SK-N-SH (cell line): ENCODE measurements around the gene SYNPO2. TPM values are rescaled to one million over a fixed set of nuclear protein-coding genes. Genes with fewer than 3 reads are reported as not detected.
A peak's percentile ranks its signal among the peaks of the same experiment; 100 is the strongest.

Source experiments
- CTCF ChIA-PET: fragments of 300-600, 350-600 bp; formaldehyde crosslinking; extraction: SDS; loops from one replicate; lab custom pipeline; 2021; lab: Yijun Ruan, JAX
- POLR2A ChIA-PET: fragments of 350-600 bp; sonication (Branson Sonifier 250); formaldehyde crosslinking; extraction: SDS; loops from one replicate; lab custom pipeline; 2020; ENCODE audit warnings: antibody characterized with exemption, inconsistent platforms; lab: Yijun Ruan, JAX
- DNase-seq: peaks from one replicate; pipeline ENCODE4 v3.0.0; 2012
- H2AFZ ChIP-seq: fragments of 200-600 bp; sonication (generic); 2 replicates; pipeline ENCODE4 v1.8.1; 2016; ENCODE audit warnings: antibody characterized with exemption, mild to moderate bottlenecking, low read depth
- H3F3A ChIP-seq: fragments of 200-600 bp; sonication (generic); replicated peaks from 2 replicates; pipeline ENCODE3; 2016; ENCODE audit warnings: antibody characterized with exemption, mild to moderate bottlenecking; ENCODE audit not compliant: insufficient read depth
- H3K27ac ChIP-seq, 2 experiments: fragments of 200-500 bp in 1 of 2; fragments of 200-600 bp in 1 of 2; sonication (Bioruptor generic) in 1 of 2; sonication (generic), shearing (Covaris generic) in 1 of 2; 2 replicates each; pipeline versions ENCODE4 v1.5.1 to v1.6.1; 2014 to 2016; ENCODE audit warnings: low read depth in 2 of 2, inconsistent platforms in 1 of 2, low read length in 1 of 2, mild to moderate bottlenecking in 1 of 2, mixed read lengths in 1 of 2
- H3K27me3 ChIP-seq: fragments of 200-600 bp; sonication (generic), shearing (Covaris generic); 2 replicates; pipeline ENCODE4 v1.6.1; 2016; ENCODE audit warnings: mixed run types; ENCODE audit not compliant: insufficient read depth
- H3K36me3 ChIP-seq, 2 experiments: fragments of 200-500 bp in 1 of 2; fragments of 200-600 bp in 1 of 2; sonication (Bioruptor generic) in 1 of 2; sonication (generic) in 1 of 2; replicated peaks in 1 of 2; 2 replicates each; pipeline versions ENCODE3 to v1.5.1; 2014 to 2016; ENCODE audit warnings: low read length in 1 of 2, mild to moderate bottlenecking in 1 of 2; ENCODE audit not compliant: insufficient read depth in 2 of 2, control insufficient read depth in 1 of 2
- H3K4me1 ChIP-seq, 2 experiments: fragments of 200-500 bp in 1 of 2; fragments of 200-600 bp in 1 of 2; sonication (Bioruptor generic) in 1 of 2; sonication (generic), shearing (Covaris generic) in 1 of 2; 2 replicates each; pipeline versions ENCODE4 v1.5.1 to v1.6.1; 2014 to 2016; ENCODE audit warnings: low read depth in 1 of 2, low read length in 1 of 2, mixed run types in 1 of 2; ENCODE audit not compliant: insufficient read depth in 2 of 2, control insufficient read depth in 1 of 2
- H3K4me2 ChIP-seq: fragments of 200-600 bp; sonication (generic), shearing (Covaris generic); 2 replicates; pipeline ENCODE4 v1.6.1; 2017; ENCODE audit warnings: mixed run types
- H3K4me3 ChIP-seq, 2 experiments: fragments of 200-500 bp in 1 of 2; fragments of 200-600 bp in 1 of 2; sonication (Bioruptor generic) in 1 of 2; sonication (generic), shearing (Covaris generic) in 1 of 2; 2 replicates each; pipeline versions ENCODE4 v1.5.1 to v1.8.1; 2014 to 2016; ENCODE audit warnings: low read depth in 2 of 2, inconsistent platforms in 1 of 2, low read length in 1 of 2, mild to moderate bottlenecking in 1 of 2, mixed read lengths in 1 of 2, moderate library complexity in 1 of 2
- H3K79me2 ChIP-seq: fragments of 200-600 bp; sonication (generic); 2 replicates; pipeline ENCODE4 v1.8.1; 2017; ENCODE audit warnings: mild to moderate bottlenecking; ENCODE audit not compliant: insufficient read depth
- H3K9ac ChIP-seq: fragments of 200-600 bp; sonication (generic); 2 replicates; pipeline ENCODE4 v1.6.1; 2017; ENCODE audit warnings: mixed run types
- H3K9me2 ChIP-seq: fragments of 200-600 bp; sonication (generic); 2 replicates; pipeline ENCODE4 v1.6.1; 2017; ENCODE audit warnings: mixed run types
- H3K9me3 ChIP-seq: fragments of 200-600 bp; sonication (generic); 2 replicates; pipeline ENCODE4 v1.6.1; 2017; ENCODE audit warnings: mixed run types, mild to moderate bottlenecking, moderate library complexity
- H4K20me1 ChIP-seq: fragments of 200-600 bp; sonication (generic); 2 replicates; pipeline ENCODE4 v1.6.1; 2017; ENCODE audit warnings: mild to moderate bottlenecking, mixed run types; ENCODE audit not compliant: insufficient read depth
- ELF1 ChIP-seq: IDR thresholded peaks from 2 replicates; pipeline ENCODE4 v1.4.0; 2012
- POLR2AphosphoS5 ChIP-seq: IDR thresholded peaks from 2 replicates; pipeline ENCODE4 v1.6.1; 2012; ENCODE audit warnings: low read depth, low read length
- RCOR1 ChIP-seq: fragments of 150-350 bp; IDR thresholded peaks from 2 replicates; pipeline ENCODE4 v1.6.1; 2017; ENCODE audit warnings: antibody characterized with exemption, low read length
- WGBS: methylation state at CpG from one replicate; pipeline ENCODE4 v1.1.6; 2017; ENCODE audit warnings: low lambda C conversion rate; 5-methylcytosine and 5-hydroxymethylcytosine counted together
- polyA plus RNA-seq, 3 experiments: library from polyadenylated mRNA; depleted of rRNA; stranded (reverse); fragments of >200 nt; gene quantifications; 2 replicates each; pipeline ENCODE4 v1.2.3, GENCODE V29; 2012
- TF ChIP-seq, protein P1 (sequence below): IDR thresholded peaks from 2 replicates; pipeline ENCODE4 v1.4.0; 2012; ENCODE audit warnings: low read depth, borderline replicate concordance
- TF ChIP-seq, protein P2 (sequence below): fragments of 200-600 bp; sonication (generic); IDR thresholded peaks from 2 replicates; pipeline ENCODE4 v1.6.1; 2017; ENCODE audit warnings: antibody characterized with exemption, mild to moderate bottlenecking, moderate library complexity

The SYNPO2 gene
- polyA plus RNA-seq, 1 of the 3 experiments (the other 2 are of a cell fraction) = 7.2 TPM

DNA sequence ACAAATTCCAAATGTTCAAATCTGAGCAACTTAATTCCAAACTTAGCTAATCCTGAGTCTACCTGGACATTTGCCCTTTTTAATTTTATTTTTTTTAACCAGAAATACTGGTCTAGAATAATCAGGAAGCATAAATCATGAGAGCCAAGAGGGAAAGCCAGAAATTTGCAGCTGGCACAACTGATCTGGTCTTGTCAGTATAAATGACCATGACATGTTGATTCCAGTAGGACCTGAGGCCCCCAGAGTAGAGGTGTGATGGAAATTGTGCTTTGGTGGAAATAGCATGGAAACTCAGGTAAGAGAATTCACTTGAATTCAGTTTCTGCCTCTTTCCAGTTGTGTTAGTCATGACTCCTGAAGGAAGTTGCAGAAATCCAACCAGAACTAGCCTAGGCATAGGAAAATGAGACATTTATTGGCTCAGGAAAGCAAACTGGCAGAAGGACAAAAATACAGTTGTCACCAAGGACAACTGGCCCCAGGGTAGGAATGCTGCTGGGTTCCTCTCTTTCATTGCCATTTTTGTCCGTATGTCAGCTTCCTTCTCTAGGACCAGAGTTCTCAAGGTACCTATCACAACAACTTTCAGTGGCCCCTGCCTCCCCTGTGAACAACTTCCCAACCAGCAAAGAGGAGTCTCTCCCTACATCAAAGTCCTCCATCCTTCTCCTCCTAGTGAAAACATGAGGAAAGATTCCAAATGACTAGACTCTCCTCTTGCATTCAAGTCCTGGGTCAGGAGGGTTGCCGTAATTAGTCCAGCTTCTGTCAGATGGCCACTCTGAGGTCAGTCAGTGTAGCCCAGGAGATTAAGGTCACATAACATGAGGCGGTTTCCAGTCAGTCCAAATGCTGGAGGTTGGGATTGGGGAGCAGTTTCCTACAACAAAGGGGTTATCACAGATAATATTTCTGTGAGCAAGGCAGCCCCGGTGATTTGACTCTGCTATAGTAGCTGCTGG lies 217.7 kb downstream of the SYNPO2 start:
- TF ChIP-seq, protein P1, sequence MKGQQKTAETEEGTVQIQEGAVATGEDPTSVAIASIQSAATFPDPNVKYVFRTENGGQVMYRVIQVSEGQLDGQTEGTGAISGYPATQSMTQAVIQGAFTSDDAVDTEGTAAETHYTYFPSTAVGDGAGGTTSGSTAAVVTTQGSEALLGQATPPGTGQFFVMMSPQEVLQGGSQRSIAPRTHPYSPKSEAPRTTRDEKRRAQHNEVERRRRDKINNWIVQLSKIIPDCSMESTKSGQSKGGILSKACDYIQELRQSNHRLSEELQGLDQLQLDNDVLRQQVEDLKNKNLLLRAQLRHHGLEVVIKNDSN = no peak
- POLR2A ChIA-PET = no interaction called here
- no peaks in the 10 kb centered on the region for H3K79me2 ChIP-seq
- no peak for DNase-seq
- H3K4me3 ChIP-seq = no peak overlapping the region
- 82% methylated on average over 4 of the region's 4 CpGs for WGBS
- no peaks in the 10 kb centered on the region for H3K36me3 ChIP-seq
- H3F3A ChIP-seq = peaks cover 16% of the 10 kb centered on the region
- no peaks in the 10 kb centered on the region for H3K27me3 ChIP-seq
- peak overlapping the region; percentile 9; the same call in 1 of the 2 replicates for H2AFZ ChIP-seq
- H3K4me2 ChIP-seq = peak overlapping the region; percentile 16; the same call in 1 of the 2 replicates
- no peaks in the 10 kb centered on the region for H3K9me3 ChIP-seq
- peaks cover 0 to 44% of the 10 kb centered on the region in 2 experiments; a peak in 3 of 4 replicates for H3K4me1 ChIP-seq
- peak overlapping the region in 1 of 2 experiments; percentile 28; a peak in 2 of 4 replicates for H3K27ac ChIP-seq
- CTCF ChIA-PET = no interaction called here
- H3K9ac ChIP-seq = no peak overlapping the region
- no peaks in the 10 kb centered on the region for H3K9me2 ChIP-seq
- H4K20me1 ChIP-seq = no peaks in the 10 kb centered on the region

DNA sequence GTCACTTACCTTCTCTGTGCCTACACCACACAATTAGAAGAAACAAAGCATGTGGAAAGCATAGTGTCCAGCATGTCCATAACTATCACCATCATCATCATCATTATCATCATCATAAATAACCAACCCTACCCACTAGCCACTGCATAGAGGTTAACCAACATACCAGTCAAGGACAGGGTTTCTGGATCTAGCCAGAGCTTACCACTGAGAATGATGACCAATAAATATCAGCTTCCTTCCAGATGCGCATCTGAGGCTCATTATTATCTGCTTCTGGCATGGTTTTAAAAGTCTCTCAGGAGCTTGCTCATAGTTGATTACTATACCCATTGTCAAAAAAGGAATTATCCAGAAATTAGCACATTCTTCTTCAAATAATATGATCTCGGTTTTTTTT lies 221.5 kb downstream of the SYNPO2 start:
- Histone ChIP-seq H3K4me3 (no peak overlapping the region), H3F3A (peaks cover 22% of the 10 kb centered on the region), H3K4me2 (no peak overlapping the region), H3K36me3 (no peaks in the 10 kb centered on the region)
- CTCF ChIA-PET = no interaction called here
- no peak for TF ChIP-seq RCOR1
- TF ChIP-seq, protein P2, sequence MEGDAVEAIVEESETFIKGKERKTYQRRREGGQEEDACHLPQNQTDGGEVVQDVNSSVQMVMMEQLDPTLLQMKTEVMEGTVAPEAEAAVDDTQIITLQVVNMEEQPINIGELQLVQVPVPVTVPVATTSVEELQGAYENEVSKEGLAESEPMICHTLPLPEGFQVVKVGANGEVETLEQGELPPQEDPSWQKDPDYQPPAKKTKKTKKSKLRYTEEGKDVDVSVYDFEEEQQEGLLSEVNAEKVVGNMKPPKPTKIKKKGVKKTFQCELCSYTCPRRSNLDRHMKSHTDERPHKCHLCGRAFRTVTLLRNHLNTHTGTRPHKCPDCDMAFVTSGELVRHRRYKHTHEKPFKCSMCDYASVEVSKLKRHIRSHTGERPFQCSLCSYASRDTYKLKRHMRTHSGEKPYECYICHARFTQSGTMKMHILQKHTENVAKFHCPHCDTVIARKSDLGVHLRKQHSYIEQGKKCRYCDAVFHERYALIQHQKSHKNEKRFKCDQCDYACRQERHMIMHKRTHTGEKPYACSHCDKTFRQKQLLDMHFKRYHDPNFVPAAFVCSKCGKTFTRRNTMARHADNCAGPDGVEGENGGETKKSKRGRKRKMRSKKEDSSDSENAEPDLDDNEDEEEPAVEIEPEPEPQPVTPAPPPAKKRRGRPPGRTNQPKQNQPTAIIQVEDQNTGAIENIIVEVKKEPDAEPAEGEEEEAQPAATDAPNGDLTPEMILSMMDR = no peak
- no peak for TF ChIP-seq POLR2AphosphoS5
- no peak for TF ChIP-seq ELF1
- TF ChIP-seq, protein P1 = no peak
- TF ChIP-seq, all 33 proteins: peak for 0
- H3K27me3 ChIP-seq = no peaks in the 10 kb centered on the region
- H3K4me1 ChIP-seq = peaks cover 0 to 28% of the 10 kb centered on the region in 2 experiments; a peak in 3 of 4 replicates
- POLR2A ChIA-PET = no interaction called here
- no peaks in the 10 kb centered on the region for H4K20me1 ChIP-seq
- 91% methylated on average over 2 of the region's 2 CpGs for WGBS
- no peak for DNase-seq
- H2AFZ ChIP-seq = no peak overlapping the region
- no peak overlapping the region for H3K9ac ChIP-seq
- no peak overlapping the region for H3K27ac ChIP-seq
- H3K9me2 ChIP-seq = no peaks in the 10 kb centered on the region
- no peaks in the 10 kb centered on the region for H3K79me2 ChIP-seq
- no peaks in the 10 kb centered on the region for H3K9me3 ChIP-seq

Other genes with a start within 250 kb of the SYNPO2 start
- gene METTL14, start 203.5 kb upstream of the SYNPO2 start, polyA plus RNA-seq (2012; rRNA removed) = 11.0 and 16.3 TPM in 2 replicates
- gene SEC24D, start 52.7 kb upstream of the SYNPO2 start, polyA plus RNA-seq (2012; rRNA removed) = 30.4 and 32.2 TPM in 2 replicates
- 0.26 and 0.62 TPM in 2 replicates for gene MYOZ2, start 247.0 kb downstream of the SYNPO2 start, polyA plus RNA-seq (2012; rRNA removed)